CD14-positive monocyte (primary cell): ENCODE data around the gene PMCH. TPM values are rescaled to one million over a fixed set of nuclear protein-coding genes. Genes with fewer than 3 reads are reported as not detected.

Experiments used
- DNase-seq, 3 donors: peaks; one replicate each; pipeline ENCODE4 v3.0.0-alpha.2; 2011 to 2022
- H2AFZ ChIP-seq: 2 replicates; pipeline ENCODE4 v1.6.0; 2012; ENCODE audit warnings: mild to moderate bottlenecking, low read depth, low read length, inconsistent platforms; ENCODE audit not compliant: insufficient read depth, poor library complexity, severe bottlenecking
- H3K27ac ChIP-seq, 2 donors: 1 replicate in 1 of 2; 2 replicates in 1 of 2; pipeline ENCODE4 v1.5.1; 2012 to 2013; ENCODE audit warnings: low read length in 2 of 2, control low read depth in 1 of 2, inconsistent platforms in 1 of 2, low read depth in 1 of 2, mild to moderate bottlenecking in 1 of 2
- H3K27me3 ChIP-seq, 2 donors: one replicate each; pipeline versions ENCODE4 v1.6.0 to v1.6.1; 2011 to 2013; ENCODE audit warnings: low read length in 2 of 2; ENCODE audit not compliant: control insufficient read depth in 2 of 2, insufficient read depth in 2 of 2
- H3K36me3 ChIP-seq, 2 donors: replicated peaks in 1 of 2; 1 replicate in 1 of 2; 2 replicates in 1 of 2; pipeline versions ENCODE4 v1.5.1 to v1.6.1; 2012 to 2013; ENCODE audit warnings: low read length in 2 of 2, control low read depth in 1 of 2, inconsistent platforms in 1 of 2, mild to moderate bottlenecking in 1 of 2; ENCODE audit not compliant: insufficient read depth in 2 of 2, control insufficient read depth in 1 of 2
- H3K4me1 ChIP-seq, 2 donors: 1 replicate in 1 of 2; 2 replicates in 1 of 2; pipeline versions ENCODE4 v1.5.1 to v1.6.1; 2012 to 2013; ENCODE audit warnings: low read length in 2 of 2, control low read depth in 1 of 2, inconsistent platforms in 1 of 2, mild to moderate bottlenecking in 1 of 2, moderate library complexity in 1 of 2; ENCODE audit not compliant: insufficient read depth in 2 of 2, control insufficient read depth in 1 of 2
- H3K4me2 ChIP-seq: replicated peaks from 2 replicates; pipeline ENCODE3; 2012; ENCODE audit warnings: low read length, moderate library complexity, mild to moderate bottlenecking; ENCODE audit not compliant: poor library complexity, severe bottlenecking; ENCODE audit errors: extremely low read depth
- H3K4me3 ChIP-seq, 3 experiments: fragments of 200-600 bp in 1 of 3; sonication (generic) in 1 of 3; replicated peaks in 1 of 3; 1 replicate in 2 of 3; 2 replicates in 1 of 3; pipeline ENCODE4 v1.5.1; 2011 to 2013; ENCODE audit warnings: low read length in 3 of 3, mild to moderate bottlenecking in 3 of 3, control low read depth in 2 of 3, low read depth in 2 of 3, inconsistent platforms in 1 of 3, moderate library complexity in 1 of 3
- H3K79me2 ChIP-seq: 2 replicates; pipeline ENCODE4 v1.6.0; 2012; ENCODE audit warnings: mild to moderate bottlenecking, control low read depth, inconsistent platforms, low read length, moderate library complexity; ENCODE audit not compliant: insufficient read depth
- H3K9ac ChIP-seq: 2 replicates; pipeline ENCODE4 v1.6.0; 2017; ENCODE audit warnings: low read length, mild to moderate bottlenecking; ENCODE audit not compliant: insufficient read depth, poor library complexity, severe bottlenecking
- H3K9me3 ChIP-seq, 2 donors: replicated peaks in 1 of 2; 1 replicate in 1 of 2; 2 replicates in 1 of 2; pipeline versions ENCODE4 v1.5.1 to v1.6.1; 2012 to 2013; ENCODE audit warnings: low read length in 2 of 2, control low read depth in 1 of 2; ENCODE audit not compliant: control insufficient read depth in 1 of 2, insufficient read depth in 1 of 2
- H4K20me1 ChIP-seq: 2 replicates; pipeline ENCODE4 v1.6.0; 2012; ENCODE audit warnings: mild to moderate bottlenecking, low read length, control low read depth, moderate library complexity; ENCODE audit not compliant: insufficient read depth
- H3K27ac Mint-ChIP-seq, 7 donors: one replicate each; pipeline ENCODE4 v1.8.0; 2020; ENCODE audit warnings: mild to moderate bottlenecking in 7 of 7, mixed read lengths in 7 of 7, moderate library complexity in 6 of 7, inconsistent platforms in 2 of 7
- H3K27me3 Mint-ChIP-seq, 3 donors: one replicate each; pipeline ENCODE4 v1.8.0; 2021 to 2022; ENCODE audit warnings: low read depth in 3 of 3, mild to moderate bottlenecking in 3 of 3, mixed read lengths in 3 of 3, moderate library complexity in 3 of 3, inconsistent platforms in 1 of 3
- H3K36me3 Mint-ChIP-seq, 2 donors: one replicate each; pipeline ENCODE4 v1.8.0; 2020; ENCODE audit warnings: mixed read lengths in 2 of 2, inconsistent platforms in 1 of 2, mild to moderate bottlenecking in 1 of 2
- H3K4me1 Mint-ChIP-seq: one replicate; pipeline ENCODE4 v1.8.0; 2020; ENCODE audit warnings: mild to moderate bottlenecking, mixed read lengths
- H3K4me3 Mint-ChIP-seq, 2 donors: one replicate each; pipeline ENCODE4 v1.8.0; 2020; ENCODE audit warnings: mild to moderate bottlenecking in 2 of 2, mixed read lengths in 2 of 2, moderate library complexity in 1 of 2
- H3K9me3 Mint-ChIP-seq, 7 donors: one replicate each; pipeline ENCODE4 v1.8.0; 2020 to 2022; ENCODE audit warnings: mixed read lengths in 7 of 7, mild to moderate bottlenecking in 6 of 7, moderate library complexity in 6 of 7, inconsistent platforms in 2 of 7
- WGBS: methylation state at CpG from one replicate; pipeline ENCODE4 v1.1.5; 2013; ENCODE audit warnings: missing lambda C conversion rate; ENCODE audit not compliant: insufficient coverage; 5-methylcytosine and 5-hydroxymethylcytosine counted together
- intact Hi-C, 2 donors: fragments of 100-400 bp; cut with micrococcal nuclease; formaldehyde crosslinking; loops; one replicate each; pipeline versions ENCODE4 v1.15.0 to v1.15.1; 2023
- polyA plus RNA-seq, 3 donors: library from polyadenylated mRNA; depleted of rRNA in 1 of 3; unstranded in 2 of 3; stranded (reverse) in 1 of 3; fragments of 300-500 nt in 2 of 3; fragments of >200 nt in 1 of 3; fragmentation: Illumina TruSeq in 2 of 3; gene quantifications; 1 replicate in 2 of 3; 2 replicates in 1 of 3; pipeline ENCODE4 v1.2.3, GENCODE V29; 2012 to 2021
- TF ChIP-seq, protein P1 (sequence below): fragments of 200-600 bp; IDR thresholded peaks from one replicate; pipeline ENCODE4 v1.8.0; 2022; ENCODE audit warnings: antibody characterized with exemption, mild to moderate bottlenecking

Gene PMCH
- polyA plus RNA-seq, 3 donors, result not detected

- Mint-ChIP-seq H3K27ac (no peak overlapping the region), H3K4me3 (no peak overlapping the region), H3K9me3 (peaks cover 0 to 3% (median 2%) of the 10 kb centered on the region in 7 donors), H3K4me1 (no peaks in the 10 kb centered on the region), H3K27me3 (peaks cover 0 to 2% (median 0%) of the 10 kb centered on the region in 3 donors), H3K36me3 (no peaks in the 10 kb centered on the region)
- no peak overlapping the region for H3K27ac ChIP-seq
- H2AFZ ChIP-seq, result no peak overlapping the region
- H4K20me1 ChIP-seq, result no peaks in the 10 kb centered on the region
- WGBS, result 93% methylated on average over 2 of the region's 2 CpGs
- H3K9me3 ChIP-seq, result no peaks in the 10 kb centered on the region
- H3K4me2 ChIP-seq, result no peak overlapping the region
- DNase-seq, result no peak
- no peak overlapping the region for H3K9ac ChIP-seq
- no peaks in the 10 kb centered on the region for H3K36me3 ChIP-seq
- H3K4me1 ChIP-seq, result no peaks in the 10 kb centered on the region
- TF ChIP-seq, protein P1, sequence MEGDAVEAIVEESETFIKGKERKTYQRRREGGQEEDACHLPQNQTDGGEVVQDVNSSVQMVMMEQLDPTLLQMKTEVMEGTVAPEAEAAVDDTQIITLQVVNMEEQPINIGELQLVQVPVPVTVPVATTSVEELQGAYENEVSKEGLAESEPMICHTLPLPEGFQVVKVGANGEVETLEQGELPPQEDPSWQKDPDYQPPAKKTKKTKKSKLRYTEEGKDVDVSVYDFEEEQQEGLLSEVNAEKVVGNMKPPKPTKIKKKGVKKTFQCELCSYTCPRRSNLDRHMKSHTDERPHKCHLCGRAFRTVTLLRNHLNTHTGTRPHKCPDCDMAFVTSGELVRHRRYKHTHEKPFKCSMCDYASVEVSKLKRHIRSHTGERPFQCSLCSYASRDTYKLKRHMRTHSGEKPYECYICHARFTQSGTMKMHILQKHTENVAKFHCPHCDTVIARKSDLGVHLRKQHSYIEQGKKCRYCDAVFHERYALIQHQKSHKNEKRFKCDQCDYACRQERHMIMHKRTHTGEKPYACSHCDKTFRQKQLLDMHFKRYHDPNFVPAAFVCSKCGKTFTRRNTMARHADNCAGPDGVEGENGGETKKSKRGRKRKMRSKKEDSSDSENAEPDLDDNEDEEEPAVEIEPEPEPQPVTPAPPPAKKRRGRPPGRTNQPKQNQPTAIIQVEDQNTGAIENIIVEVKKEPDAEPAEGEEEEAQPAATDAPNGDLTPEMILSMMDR, result no peak
- H3K79me2 ChIP-seq, result no peaks in the 10 kb centered on the region
- intact Hi-C loops, result no loop called here
- no peaks in the 10 kb centered on the region for H3K27me3 ChIP-seq
- H3K4me3 ChIP-seq, result no peak overlapping the region
These were observed 37.0 kb upstream of the PMCH start for GRCh38 chr12:102234599-102234998.

DNA sequence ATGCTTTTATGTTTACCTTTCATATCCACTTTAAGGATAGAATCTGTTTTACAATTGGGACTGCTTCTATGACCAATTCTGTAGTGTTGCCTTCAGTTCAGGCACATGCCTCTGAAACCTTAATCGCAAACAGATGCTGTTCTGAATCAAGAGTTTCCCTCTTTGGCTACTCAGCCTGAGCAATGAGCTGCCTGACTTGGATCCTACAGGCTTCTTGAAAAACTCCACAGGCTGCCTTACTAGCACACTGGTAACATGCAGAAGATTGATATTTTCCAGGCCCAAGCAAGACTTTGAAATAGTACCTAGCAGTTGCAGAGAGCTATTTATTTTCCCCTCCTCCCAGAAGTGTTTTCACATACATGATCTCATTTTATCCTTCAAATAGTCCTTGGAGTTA, 34.8 kb upstream of the PMCH start:
- Histone ChIP-seq H3K9ac (no peak overlapping the region), H3K27me3 (no peaks in the 10 kb centered on the region), H3K27ac (no peak overlapping the region), H3K4me3 (no peak overlapping the region), H3K4me2 (no peak overlapping the region), H3K36me3 (no peaks in the 10 kb centered on the region), H2AFZ (no peak overlapping the region), H3K79me2 (no peaks in the 10 kb centered on the region), H3K9me3 (no peaks in the 10 kb centered on the region), H3K4me1 (no peaks in the 10 kb centered on the region), H4K20me1 (no peaks in the 10 kb centered on the region)
- TF ChIP-seq, protein P1, result no peak
- no peak overlapping the region for H3K4me3 Mint-ChIP-seq
- H3K36me3 Mint-ChIP-seq, result no peaks in the 10 kb centered on the region
- intact Hi-C loops, result no loop called here
- WGBS, result 100% methylated on average over 1 of the region's 1 CpG
- H3K27ac Mint-ChIP-seq, result no peak overlapping the region
- H3K9me3 Mint-ChIP-seq, result peaks cover 0 to 2% (median 0%) of the 10 kb centered on the region in 7 donors
- no peak for DNase-seq
- H3K27me3 Mint-ChIP-seq, result peaks cover 0 to 3% (median 2%) of the 10 kb centered on the region in 3 donors
- H3K4me1 Mint-ChIP-seq, result no peaks in the 10 kb centered on the region
